Measurements from ENCODE around the gene STS.

DNA sequence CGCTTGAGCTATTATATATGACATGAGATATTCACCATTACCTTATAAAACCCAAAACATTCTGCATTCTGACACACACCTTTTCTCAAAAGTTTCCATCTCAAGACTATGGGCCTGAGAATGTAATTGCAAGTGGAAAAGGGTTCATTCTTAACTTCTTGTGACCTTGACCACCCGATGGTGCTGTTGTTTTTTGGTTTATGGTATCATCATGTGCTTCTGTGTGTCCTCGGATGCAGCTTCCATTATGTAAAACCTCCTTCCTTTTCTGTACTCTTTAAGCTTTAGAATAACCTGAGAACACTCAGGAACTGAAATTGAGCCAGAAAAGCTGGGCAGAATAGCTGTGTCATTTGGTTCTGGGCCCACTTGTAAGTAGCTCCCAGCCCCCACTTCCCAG lies 16.7 kb downstream of the STS start:
- TF ChIP-seq, protein P1, sequence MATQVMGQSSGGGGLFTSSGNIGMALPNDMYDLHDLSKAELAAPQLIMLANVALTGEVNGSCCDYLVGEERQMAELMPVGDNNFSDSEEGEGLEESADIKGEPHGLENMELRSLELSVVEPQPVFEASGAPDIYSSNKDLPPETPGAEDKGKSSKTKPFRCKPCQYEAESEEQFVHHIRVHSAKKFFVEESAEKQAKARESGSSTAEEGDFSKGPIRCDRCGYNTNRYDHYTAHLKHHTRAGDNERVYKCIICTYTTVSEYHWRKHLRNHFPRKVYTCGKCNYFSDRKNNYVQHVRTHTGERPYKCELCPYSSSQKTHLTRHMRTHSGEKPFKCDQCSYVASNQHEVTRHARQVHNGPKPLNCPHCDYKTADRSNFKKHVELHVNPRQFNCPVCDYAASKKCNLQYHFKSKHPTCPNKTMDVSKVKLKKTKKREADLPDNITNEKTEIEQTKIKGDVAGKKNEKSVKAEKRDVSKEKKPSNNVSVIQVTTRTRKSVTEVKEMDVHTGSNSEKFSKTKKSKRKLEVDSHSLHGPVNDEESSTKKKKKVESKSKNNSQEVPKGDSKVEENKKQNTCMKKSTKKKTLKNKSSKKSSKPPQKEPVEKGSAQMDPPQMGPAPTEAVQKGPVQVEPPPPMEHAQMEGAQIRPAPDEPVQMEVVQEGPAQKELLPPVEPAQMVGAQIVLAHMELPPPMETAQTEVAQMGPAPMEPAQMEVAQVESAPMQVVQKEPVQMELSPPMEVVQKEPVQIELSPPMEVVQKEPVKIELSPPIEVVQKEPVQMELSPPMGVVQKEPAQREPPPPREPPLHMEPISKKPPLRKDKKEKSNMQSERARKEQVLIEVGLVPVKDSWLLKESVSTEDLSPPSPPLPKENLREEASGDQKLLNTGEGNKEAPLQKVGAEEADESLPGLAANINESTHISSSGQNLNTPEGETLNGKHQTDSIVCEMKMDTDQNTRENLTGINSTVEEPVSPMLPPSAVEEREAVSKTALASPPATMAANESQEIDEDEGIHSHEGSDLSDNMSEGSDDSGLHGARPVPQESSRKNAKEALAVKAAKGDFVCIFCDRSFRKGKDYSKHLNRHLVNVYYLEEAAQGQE (IDR thresholded peaks at IDR 0.05): no peak
- TF ChIP-seq, protein P2, sequence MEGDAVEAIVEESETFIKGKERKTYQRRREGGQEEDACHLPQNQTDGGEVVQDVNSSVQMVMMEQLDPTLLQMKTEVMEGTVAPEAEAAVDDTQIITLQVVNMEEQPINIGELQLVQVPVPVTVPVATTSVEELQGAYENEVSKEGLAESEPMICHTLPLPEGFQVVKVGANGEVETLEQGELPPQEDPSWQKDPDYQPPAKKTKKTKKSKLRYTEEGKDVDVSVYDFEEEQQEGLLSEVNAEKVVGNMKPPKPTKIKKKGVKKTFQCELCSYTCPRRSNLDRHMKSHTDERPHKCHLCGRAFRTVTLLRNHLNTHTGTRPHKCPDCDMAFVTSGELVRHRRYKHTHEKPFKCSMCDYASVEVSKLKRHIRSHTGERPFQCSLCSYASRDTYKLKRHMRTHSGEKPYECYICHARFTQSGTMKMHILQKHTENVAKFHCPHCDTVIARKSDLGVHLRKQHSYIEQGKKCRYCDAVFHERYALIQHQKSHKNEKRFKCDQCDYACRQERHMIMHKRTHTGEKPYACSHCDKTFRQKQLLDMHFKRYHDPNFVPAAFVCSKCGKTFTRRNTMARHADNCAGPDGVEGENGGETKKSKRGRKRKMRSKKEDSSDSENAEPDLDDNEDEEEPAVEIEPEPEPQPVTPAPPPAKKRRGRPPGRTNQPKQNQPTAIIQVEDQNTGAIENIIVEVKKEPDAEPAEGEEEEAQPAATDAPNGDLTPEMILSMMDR (IDR thresholded peaks at IDR 0.05; ENCODE audit: low read depth, low read length, missing input control): no peak
- no peak for TF ChIP-seq RXRA (IDR thresholded peaks at IDR 0.05)
